RWPE2 (cell line): ENCODE measurements around the gene CADPS.

Source experiments
- ATAC-seq: fragments of 200-7000 bp; cut with Tn5 transposase; 3 replicates; pipeline ENCODE4 v1.9.1; 2021; ENCODE audit warnings: low read depth
- DNase-seq: peaks from one replicate; pipeline ENCODE4 v3.0.0-alpha.2; 2020; ENCODE audit warnings: low spot score
- H3K27ac ChIP-seq: fragments of 450-650 bp; 2 replicates; pipeline ENCODE4 v1.5.1; 2017; ENCODE audit warnings: mild to moderate bottlenecking; ENCODE audit not compliant: poor library complexity, severe bottlenecking
- H3K27me3 ChIP-seq: fragments of 250-450 bp; sonication (Bioruptor Pico); 2 replicates; pipeline ENCODE4 v1.5.1; 2021; ENCODE audit warnings: mild to moderate bottlenecking, moderate library complexity; ENCODE audit not compliant: insufficient read depth, poor library complexity, severe bottlenecking
- H3K36me3 ChIP-seq: fragments of 250-450 bp; sonication (Bioruptor Pico); 2 replicates; pipeline ENCODE4 v1.5.1; 2020; ENCODE audit warnings: low read depth, mild to moderate bottlenecking, moderate library complexity
- H3K4me1 ChIP-seq: fragments of 250-450 bp; sonication (Bioruptor Pico); 2 replicates; pipeline ENCODE4 v1.5.1; 2021; ENCODE audit warnings: mild to moderate bottlenecking, moderate library complexity; ENCODE audit not compliant: insufficient read depth, poor library complexity, severe bottlenecking
- H3K4me3 ChIP-seq: fragments of 250-450 bp; sonication (Bioruptor Pico); 2 replicates; pipeline ENCODE4 v1.5.1; 2021; ENCODE audit warnings: mild to moderate bottlenecking, moderate library complexity; ENCODE audit not compliant: severe bottlenecking
- H3K9me3 ChIP-seq: fragments of 250-450 bp; sonication (Bioruptor Pico); 2 replicates; pipeline ENCODE4 v1.5.1; 2021; ENCODE audit warnings: mild to moderate bottlenecking, moderate library complexity; ENCODE audit not compliant: severe bottlenecking
- CTCF ChIP-seq: fragments of 450-650 bp; IDR thresholded peaks from one replicate; pipeline ENCODE4 v1.5.1; 2017; ENCODE audit warnings: mild to moderate bottlenecking, moderate library complexity; ENCODE audit not compliant: poor library complexity, severe bottlenecking

CADPS gene

GRCh38 chr3:62496503-62496902, 378.7 kb downstream of the CADPS start:
- Histone ChIP-seq H3K9me3 (no peaks in the 10 kb centered on the region), H3K36me3 (no peaks in the 10 kb centered on the region), H3K4me1 (no peaks in the 10 kb centered on the region), H3K4me3 (no peak overlapping the region), H3K27ac (no peak overlapping the region), H3K27me3 (peaks cover 4% of the 10 kb centered on the region)
- no peak for TF ChIP-seq CTCF
- DNase-seq: no peak
- ATAC-seq: no peak

GRCh38 chr3:62493109-62493801, 382.0 kb downstream of the CADPS start:
- no peak for TF ChIP-seq CTCF
- no peak overlapping the region for H3K27ac ChIP-seq
- no peaks in the 10 kb centered on the region for H3K36me3 ChIP-seq
- no peak overlapping the region for H3K4me3 ChIP-seq
- H3K27me3 ChIP-seq: no peaks in the 10 kb centered on the region
- ATAC-seq (no peak), DNase-seq (no peak)
- H3K9me3 ChIP-seq: no peaks in the 10 kb centered on the region
- no peaks in the 10 kb centered on the region for H3K4me1 ChIP-seq

DNA sequence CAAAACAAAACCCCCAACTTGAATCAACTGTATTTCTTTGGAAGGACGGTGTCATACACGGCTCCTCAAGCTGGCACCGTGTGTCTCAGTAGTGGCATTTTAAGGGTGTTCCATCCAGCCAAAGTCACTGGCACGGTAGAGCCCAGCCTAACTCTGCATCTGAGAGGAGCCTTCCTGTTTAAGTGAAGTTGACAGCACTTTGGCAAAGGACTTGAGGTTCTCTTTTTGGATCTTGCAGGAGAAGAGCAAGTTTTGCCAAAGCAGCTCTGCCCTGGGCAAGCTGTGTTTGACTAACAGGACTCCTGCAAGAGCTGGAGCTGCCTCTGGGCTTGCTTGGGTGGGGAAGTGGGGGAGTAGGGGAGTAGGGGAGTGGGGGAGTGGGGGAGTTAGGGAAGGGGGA, 392.3 kb downstream of the CADPS start:
- Histone ChIP-seq H3K4me3 (no peak overlapping the region), H3K9me3 (no peaks in the 10 kb centered on the region), H3K36me3 (no peaks in the 10 kb centered on the region), H3K27ac (no peak overlapping the region), H3K27me3 (peaks cover 16% of the 10 kb centered on the region), H3K4me1 (no peaks in the 10 kb centered on the region)
- no peak for ATAC-seq
- DNase-seq: no peak
- TF ChIP-seq CTCF: no peak

GRCh38 chr3:62481962-62482361, 393.3 kb downstream of the CADPS start:
- no peak for DNase-seq
- Histone ChIP-seq H3K36me3 (no peaks in the 10 kb centered on the region), H3K27ac (no peak overlapping the region), H3K4me3 (no peak overlapping the region), H3K27me3 (peaks cover 12% of the 10 kb centered on the region), H3K4me1 (no peaks in the 10 kb centered on the region), H3K9me3 (no peaks in the 10 kb centered on the region)
- ATAC-seq: no peak
- TF ChIP-seq CTCF: no peak

DNA sequence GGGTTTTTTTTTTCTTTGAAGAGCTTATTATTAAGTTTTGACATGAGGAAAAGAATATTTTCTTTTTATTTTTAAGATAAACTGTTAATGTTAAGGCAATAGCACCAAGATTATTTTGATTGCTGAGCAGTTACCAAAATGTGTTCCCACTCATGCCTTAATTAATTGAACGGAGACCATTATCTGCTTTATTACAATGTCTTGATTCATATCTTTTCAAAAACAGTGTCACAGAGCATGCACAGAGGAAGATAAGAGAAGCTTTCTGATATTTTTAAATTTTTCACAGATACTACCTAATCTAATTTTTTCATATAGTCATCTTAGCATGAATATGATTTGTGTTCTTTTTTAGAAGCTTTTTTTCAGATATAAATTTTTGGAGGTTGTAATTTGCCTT, 395.2 kb downstream of the CADPS start:
- ATAC-seq: no peak
- peaks cover 12% of the 10 kb centered on the region for H3K27me3 ChIP-seq
- TF ChIP-seq CTCF: no peak

More for the DNA sequence above, 395.2 kb downstream of the CADPS start:
- H3K4me3 ChIP-seq: no peak overlapping the region
- H3K36me3 ChIP-seq: no peaks in the 10 kb centered on the region
- H3K27ac ChIP-seq: no peak overlapping the region
- no peaks in the 10 kb centered on the region for H3K4me1 ChIP-seq
- DNase-seq: no peak
- H3K9me3 ChIP-seq: no peaks in the 10 kb centered on the region
